Transverse colon (tissue), 4 donors: Measurements from ENCODE around the gene RSF1.

Experiments used
- CTCF ChIP-seq, 5 experiments: fragments of 200-600 bp in 3 of 5; fragments of 450-650 bp in 2 of 5; sonication (generic) in 3 of 5; IDR thresholded peaks; 1 replicate in 2 of 5; 2 replicates in 3 of 5; pipeline ENCODE4 v1.5.1; 2016 to 2017; ENCODE audit warnings: antibody characterized with exemption in 5 of 5, inconsistent platforms in 3 of 5, mild to moderate bottlenecking in 2 of 5, moderate library complexity in 1 of 5
- EP300 ChIP-seq: sonication (generic); formaldehyde crosslinking; IDR thresholded peaks from one replicate; pipeline ENCODE4 v1.6.1; 2017; ENCODE audit warnings: antibody characterized with exemption, low read depth
- POLR2A ChIP-seq: fragments of 450-650 bp; IDR thresholded peaks from one replicate; pipeline ENCODE4 v1.6.1; 2016; ENCODE audit warnings: antibody characterized with exemption, mild to moderate bottlenecking, moderate library complexity
- POLR2AphosphoS5 ChIP-seq, 3 donors: sonication (generic); formaldehyde crosslinking; IDR thresholded peaks; one replicate each; pipeline ENCODE4 v1.6.1; 2016; ENCODE audit warnings: antibody characterized with exemption in 3 of 3

- TF ChIP-seq CTCF (IDR thresholded peaks at IDR 0.05) = no peak
- TF ChIP-seq EP300 = no peak
- no peak for TF ChIP-seq POLR2AphosphoS5 (IDR thresholded peaks at IDR 0.05)
- TF ChIP-seq POLR2A = no peak
Measured at GRCh38 chr11:77654770-77655434, 165.6 kb downstream of the RSF1 start.
